H1 (cell line): ENCODE data around the gene CAMTA1. TPM values are rescaled to one million over a fixed set of nuclear protein-coding genes. Genes with fewer than 3 reads are reported as not detected.

ENCODE experiments used
- BACH1 ChIP-seq: IDR thresholded peaks from 2 replicates; pipeline ENCODE4 v1.6.1; 2012; ENCODE audit warnings: low read length, improper control_type of control experiment
- EGR1 ChIP-seq: IDR thresholded peaks from 2 replicates; pipeline ENCODE4 v1.6.1; 2011; ENCODE audit warnings: low read depth, low read length, borderline replicate concordance
- GABPA ChIP-seq: IDR thresholded peaks from 2 replicates; pipeline ENCODE4 v1.6.1; 2011; ENCODE audit warnings: mild to moderate bottlenecking, low read length, moderate library complexity, borderline replicate concordance; ENCODE audit not compliant: insufficient read depth
- JUN ChIP-seq: IDR thresholded peaks from 2 replicates; pipeline ENCODE4 v1.6.1; 2011; ENCODE audit warnings: low read depth, mild to moderate bottlenecking, improper control_type of control experiment, low read length
- MAFK ChIP-seq: IDR thresholded peaks from 2 replicates; pipeline ENCODE4 v1.6.1; 2012; ENCODE audit warnings: low read depth, mild to moderate bottlenecking, improper control_type of control experiment, low read length
- NRF1 ChIP-seq: IDR thresholded peaks from 2 replicates; pipeline ENCODE4 v1.6.1; 2011; ENCODE audit warnings: mild to moderate bottlenecking, low read depth, low read length, improper control_type of control experiment
- PHF8 ChIP-seq: fragments of 200-600 bp; sonication (generic); conservative IDR thresholded peaks from 2 replicates; pipeline ENCODE4 v1.7.1; 2012; ENCODE audit warnings: low read depth, mild to moderate bottlenecking, inconsistent platforms, low read length, moderate library complexity
- SIX5 ChIP-seq: IDR thresholded peaks from 2 replicates; pipeline ENCODE4 v1.6.1; 2011; ENCODE audit warnings: mild to moderate bottlenecking, low read depth, low read length
- TAF1 ChIP-seq: IDR thresholded peaks from 2 replicates; pipeline ENCODE4 v1.6.1; 2011; ENCODE audit warnings: mild to moderate bottlenecking, low read depth, low read length
- TAF7 ChIP-seq: optimal IDR thresholded peaks from 2 replicates; pipeline ENCODE3; 2011; ENCODE audit warnings: low read depth, mild to moderate bottlenecking, inconsistent platforms, low read length, moderate library complexity, borderline replicate concordance
- polyA plus RNA-seq, 7 experiments: library from polyadenylated mRNA; depleted of rRNA in 3 of 7; stranded (reverse) in 5 of 7; unstranded in 2 of 7; fragments of >200 nt in 5 of 7; fragments of 200-250 nt in 2 of 7; gene quantifications; 1 replicate in 5 of 7; 2 replicates in 1 of 7; 4 replicates in 1 of 7; pipeline versions ENCODE4 v1.2.1 to v1.2.3, GENCODE V29; 2011 to 2013; ENCODE audit warnings: missing spikeins in 2 of 7, mixed read lengths in 2 of 7
- total RNA-seq: library from RNA; stranded (reverse); fragmentation: NEBNext Ultra II Directional; extraction: Animal tissue kit (Norgen Biotek cat#: 25700); gene quantifications from 2 replicates; pipeline ENCODE4 v1.2.1, GENCODE V29; 2021
- TF ChIP-seq, protein P1 (sequence below): fragments of 300-600 bp; sonication (generic); IDR thresholded peaks from 2 replicates; pipeline ENCODE4 v1.7.1; 2012; ENCODE audit warnings: low read length, moderate library complexity, mild to moderate bottlenecking, inconsistent platforms; ENCODE audit not compliant: insufficient replicate concordance

CAMTA1 gene
- total and polyA plus RNA-seq, 2 of the 8 experiments (the other 6 are each of a cell fraction or from before 2014, with no cell fraction given): 65.0 to 119 TPM

DNA sequence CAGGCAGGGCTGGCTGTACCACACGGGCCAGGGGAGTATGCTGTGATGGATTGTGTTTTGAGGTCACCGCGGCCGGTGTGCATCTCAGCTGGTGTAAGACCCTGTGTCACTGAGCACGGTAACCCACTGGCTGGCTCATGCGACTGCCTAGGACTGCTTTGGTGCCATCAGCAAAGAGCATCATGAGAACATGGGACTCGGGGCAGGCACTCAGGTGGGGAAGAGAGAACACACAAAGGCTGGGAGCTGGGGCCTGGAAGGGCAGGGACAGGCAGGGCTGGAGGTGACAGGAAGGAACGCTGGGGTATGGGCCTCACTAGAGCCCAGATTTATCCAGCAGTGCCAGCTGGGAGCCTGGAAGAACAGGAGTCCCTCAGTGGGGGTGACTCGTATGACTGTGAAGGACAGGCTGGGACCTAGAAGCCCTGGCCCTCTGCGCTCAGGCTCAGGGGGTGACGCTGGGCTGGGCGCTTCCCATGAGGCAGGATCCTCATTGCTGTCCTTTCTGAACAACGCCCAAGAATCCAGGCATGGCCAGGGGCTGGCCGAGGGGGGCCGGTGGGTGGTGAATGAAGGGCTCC, 775.4 kb downstream of the CAMTA1 start (continued):
- TF ChIP-seq, protein P1, sequence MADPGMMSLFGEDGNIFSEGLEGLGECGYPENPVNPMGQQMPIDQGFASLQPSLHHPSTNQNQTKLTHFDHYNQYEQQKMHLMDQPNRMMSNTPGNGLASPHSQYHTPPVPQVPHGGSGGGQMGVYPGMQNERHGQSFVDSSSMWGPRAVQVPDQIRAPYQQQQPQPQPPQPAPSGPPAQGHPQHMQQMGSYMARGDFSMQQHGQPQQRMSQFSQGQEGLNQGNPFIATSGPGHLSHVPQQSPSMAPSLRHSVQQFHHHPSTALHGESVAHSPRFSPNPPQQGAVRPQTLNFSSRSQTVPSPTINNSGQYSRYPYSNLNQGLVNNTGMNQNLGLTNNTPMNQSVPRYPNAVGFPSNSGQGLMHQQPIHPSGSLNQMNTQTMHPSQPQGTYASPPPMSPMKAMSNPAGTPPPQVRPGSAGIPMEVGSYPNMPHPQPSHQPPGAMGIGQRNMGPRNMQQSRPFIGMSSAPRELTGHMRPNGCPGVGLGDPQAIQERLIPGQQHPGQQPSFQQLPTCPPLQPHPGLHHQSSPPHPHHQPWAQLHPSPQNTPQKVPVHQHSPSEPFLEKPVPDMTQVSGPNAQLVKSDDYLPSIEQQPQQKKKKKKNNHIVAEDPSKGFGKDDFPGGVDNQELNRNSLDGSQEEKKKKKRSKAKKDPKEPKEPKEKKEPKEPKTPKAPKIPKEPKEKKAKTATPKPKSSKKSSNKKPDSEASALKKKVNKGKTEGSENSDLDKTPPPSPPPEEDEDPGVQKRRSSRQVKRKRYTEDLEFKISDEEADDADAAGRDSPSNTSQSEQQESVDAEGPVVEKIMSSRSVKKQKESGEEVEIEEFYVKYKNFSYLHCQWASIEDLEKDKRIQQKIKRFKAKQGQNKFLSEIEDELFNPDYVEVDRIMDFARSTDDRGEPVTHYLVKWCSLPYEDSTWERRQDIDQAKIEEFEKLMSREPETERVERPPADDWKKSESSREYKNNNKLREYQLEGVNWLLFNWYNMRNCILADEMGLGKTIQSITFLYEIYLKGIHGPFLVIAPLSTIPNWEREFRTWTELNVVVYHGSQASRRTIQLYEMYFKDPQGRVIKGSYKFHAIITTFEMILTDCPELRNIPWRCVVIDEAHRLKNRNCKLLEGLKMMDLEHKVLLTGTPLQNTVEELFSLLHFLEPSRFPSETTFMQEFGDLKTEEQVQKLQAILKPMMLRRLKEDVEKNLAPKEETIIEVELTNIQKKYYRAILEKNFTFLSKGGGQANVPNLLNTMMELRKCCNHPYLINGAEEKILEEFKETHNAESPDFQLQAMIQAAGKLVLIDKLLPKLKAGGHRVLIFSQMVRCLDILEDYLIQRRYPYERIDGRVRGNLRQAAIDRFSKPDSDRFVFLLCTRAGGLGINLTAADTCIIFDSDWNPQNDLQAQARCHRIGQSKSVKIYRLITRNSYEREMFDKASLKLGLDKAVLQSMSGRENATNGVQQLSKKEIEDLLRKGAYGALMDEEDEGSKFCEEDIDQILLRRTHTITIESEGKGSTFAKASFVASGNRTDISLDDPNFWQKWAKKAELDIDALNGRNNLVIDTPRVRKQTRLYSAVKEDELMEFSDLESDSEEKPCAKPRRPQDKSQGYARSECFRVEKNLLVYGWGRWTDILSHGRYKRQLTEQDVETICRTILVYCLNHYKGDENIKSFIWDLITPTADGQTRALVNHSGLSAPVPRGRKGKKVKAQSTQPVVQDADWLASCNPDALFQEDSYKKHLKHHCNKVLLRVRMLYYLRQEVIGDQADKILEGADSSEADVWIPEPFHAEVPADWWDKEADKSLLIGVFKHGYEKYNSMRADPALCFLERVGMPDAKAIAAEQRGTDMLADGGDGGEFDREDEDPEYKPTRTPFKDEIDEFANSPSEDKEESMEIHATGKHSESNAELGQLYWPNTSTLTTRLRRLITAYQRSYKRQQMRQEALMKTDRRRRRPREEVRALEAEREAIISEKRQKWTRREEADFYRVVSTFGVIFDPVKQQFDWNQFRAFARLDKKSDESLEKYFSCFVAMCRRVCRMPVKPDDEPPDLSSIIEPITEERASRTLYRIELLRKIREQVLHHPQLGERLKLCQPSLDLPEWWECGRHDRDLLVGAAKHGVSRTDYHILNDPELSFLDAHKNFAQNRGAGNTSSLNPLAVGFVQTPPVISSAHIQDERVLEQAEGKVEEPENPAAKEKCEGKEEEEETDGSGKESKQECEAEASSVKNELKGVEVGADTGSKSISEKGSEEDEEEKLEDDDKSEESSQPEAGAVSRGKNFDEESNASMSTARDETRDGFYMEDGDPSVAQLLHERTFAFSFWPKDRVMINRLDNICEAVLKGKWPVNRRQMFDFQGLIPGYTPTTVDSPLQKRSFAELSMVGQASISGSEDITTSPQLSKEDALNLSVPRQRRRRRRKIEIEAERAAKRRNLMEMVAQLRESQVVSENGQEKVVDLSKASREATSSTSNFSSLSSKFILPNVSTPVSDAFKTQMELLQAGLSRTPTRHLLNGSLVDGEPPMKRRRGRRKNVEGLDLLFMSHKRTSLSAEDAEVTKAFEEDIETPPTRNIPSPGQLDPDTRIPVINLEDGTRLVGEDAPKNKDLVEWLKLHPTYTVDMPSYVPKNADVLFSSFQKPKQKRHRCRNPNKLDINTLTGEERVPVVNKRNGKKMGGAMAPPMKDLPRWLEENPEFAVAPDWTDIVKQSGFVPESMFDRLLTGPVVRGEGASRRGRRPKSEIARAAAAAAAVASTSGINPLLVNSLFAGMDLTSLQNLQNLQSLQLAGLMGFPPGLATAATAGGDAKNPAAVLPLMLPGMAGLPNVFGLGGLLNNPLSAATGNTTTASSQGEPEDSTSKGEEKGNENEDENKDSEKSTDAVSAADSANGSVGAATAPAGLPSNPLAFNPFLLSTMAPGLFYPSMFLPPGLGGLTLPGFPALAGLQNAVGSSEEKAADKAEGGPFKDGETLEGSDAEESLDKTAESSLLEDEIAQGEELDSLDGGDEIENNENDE: no peak
- TF ChIP-seq PHF8 (no peak), JUN (no peak), MAFK (no peak), NRF1 (no peak), TAF7 (no peak), GABPA (no peak), SIX5 (no peak), EGR1 (no peak), TAF1 (no peak), BACH1 (no peak)
